ENCODE results near the gene PRRG4. TPM values are rescaled to one million over a fixed set of nuclear protein-coding genes. Genes with fewer than 3 reads are reported as not detected.
A peak's percentile ranks its signal among the peaks of the same experiment; 100 is the strongest.

The PRRG4 gene
- polyA plus RNA-seq, 1 experiment, result not detected

DNA sequence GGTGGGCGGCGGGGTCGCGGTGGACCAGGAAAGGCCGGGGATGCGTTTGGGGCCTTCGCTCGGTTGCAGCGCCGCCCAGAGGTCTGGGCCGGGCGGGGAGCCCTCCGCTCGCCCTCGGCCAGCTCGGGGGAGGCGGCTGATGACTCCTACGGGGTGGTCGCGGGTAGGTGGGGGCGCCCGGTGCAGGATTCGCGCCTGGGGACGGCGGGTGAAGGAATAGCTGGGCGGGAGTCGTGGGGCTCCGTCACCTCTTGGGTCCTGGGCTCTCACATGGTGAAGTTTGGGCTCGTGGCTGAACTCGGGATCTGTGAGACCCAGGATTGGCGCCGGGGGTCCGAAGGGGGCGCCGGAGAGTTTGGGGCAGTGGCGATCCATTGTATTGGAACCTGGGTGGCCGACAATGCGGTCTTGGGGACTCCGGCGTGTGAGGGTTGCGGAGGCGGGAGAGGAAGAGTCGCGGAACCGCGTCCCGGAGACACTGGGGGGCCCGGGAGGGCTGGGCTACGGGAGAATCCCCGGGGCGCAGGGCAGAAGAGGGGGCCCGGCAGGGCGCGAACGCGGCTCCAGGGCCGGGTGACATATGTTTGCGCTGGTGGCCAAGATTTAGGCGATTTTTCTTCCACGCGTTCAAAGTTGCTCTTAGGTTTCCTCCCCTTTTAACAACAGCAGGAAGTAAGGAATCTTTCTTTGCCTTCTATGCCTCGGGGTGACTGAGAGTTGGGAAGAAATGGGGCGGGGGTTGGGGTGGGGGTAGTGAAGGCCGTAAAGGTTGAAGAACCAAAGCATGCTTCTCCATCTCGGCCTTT is 63.8 kb downstream of the PRRG4 start:
- no peaks in the 10 kb centered on the region for H3K27me3 ChIP-seq (ENCODE audit: control insufficient read depth, insufficient read depth, low read length)
- POLR2A ChIA-PET, result interaction anchor here (0.6 kb wide), 1 partner anchor 13 kb away, joined by 4 read pairs; no protein-coding TSS in a partner anchor
- CTCF ChIA-PET, result interaction anchor here (0.7 to 2.2 kb wide), 3 partner anchors 26 to 215 kb away, joined by 3 to 7 read pairs (median 3); no protein-coding TSS in a partner anchor
- H3K36me3 ChIP-seq (ENCODE audit: control insufficient read depth, insufficient read depth, low read length), result no peaks in the 10 kb centered on the region; the same call in 1 of the 2 replicates
- no peak for DNase-seq (ENCODE audit: low read depth)
- TF ChIP-seq, protein P1, sequence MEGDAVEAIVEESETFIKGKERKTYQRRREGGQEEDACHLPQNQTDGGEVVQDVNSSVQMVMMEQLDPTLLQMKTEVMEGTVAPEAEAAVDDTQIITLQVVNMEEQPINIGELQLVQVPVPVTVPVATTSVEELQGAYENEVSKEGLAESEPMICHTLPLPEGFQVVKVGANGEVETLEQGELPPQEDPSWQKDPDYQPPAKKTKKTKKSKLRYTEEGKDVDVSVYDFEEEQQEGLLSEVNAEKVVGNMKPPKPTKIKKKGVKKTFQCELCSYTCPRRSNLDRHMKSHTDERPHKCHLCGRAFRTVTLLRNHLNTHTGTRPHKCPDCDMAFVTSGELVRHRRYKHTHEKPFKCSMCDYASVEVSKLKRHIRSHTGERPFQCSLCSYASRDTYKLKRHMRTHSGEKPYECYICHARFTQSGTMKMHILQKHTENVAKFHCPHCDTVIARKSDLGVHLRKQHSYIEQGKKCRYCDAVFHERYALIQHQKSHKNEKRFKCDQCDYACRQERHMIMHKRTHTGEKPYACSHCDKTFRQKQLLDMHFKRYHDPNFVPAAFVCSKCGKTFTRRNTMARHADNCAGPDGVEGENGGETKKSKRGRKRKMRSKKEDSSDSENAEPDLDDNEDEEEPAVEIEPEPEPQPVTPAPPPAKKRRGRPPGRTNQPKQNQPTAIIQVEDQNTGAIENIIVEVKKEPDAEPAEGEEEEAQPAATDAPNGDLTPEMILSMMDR (IDR thresholded peaks at IDR 0.05; ENCODE audit: insufficient read depth, low read depth, low read length), result peak; percentile 52
- H3K4me3 ChIP-seq (ENCODE audit: low read depth, low read length), result peak overlapping the region; percentile 72

DNA sequence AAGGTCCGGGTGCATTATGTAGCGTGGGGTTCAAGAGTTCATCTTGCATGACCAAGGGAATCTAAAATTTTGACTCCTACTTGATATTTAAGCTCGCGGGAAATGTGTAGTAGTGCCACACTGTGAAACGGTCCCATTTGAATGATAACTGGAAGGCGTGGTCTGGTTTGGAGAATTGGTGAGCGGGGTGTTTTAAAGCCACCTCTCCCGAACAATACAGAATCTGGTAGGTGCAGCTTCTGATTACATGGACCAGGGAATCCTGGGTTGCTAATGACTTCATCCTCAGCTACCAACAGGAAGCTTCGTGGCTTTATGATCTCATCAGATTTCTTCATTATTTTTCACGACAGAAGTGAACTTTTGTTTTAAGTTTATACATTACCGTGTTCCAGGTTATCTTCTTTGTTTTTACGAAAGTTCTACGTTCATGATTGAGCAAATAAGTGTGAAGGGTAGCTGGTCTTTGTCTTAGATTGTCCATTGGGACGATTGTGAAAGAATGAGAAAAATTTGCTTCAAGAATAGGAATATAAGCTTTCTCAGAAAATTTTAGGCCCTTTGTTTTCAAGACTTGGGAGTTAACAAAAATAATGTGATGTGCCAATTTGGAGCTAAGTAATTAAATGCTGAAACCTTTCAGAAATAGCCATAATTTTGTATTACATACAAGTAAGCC is 64.6 kb downstream of the PRRG4 start:
- Histone ChIP-seq H3K36me3 (ENCODE audit: control insufficient read depth, insufficient read depth, low read length) (no peaks in the 10 kb centered on the region; the same call in 1 of the 2 replicates), H3K27me3 (ENCODE audit: control insufficient read depth, insufficient read depth, low read length) (no peaks in the 10 kb centered on the region), H3K4me3 (ENCODE audit: low read depth, low read length) (peak overlapping the region; percentile 72)
- ChIA-PET POLR2A (interaction anchor here (0.6 kb wide), 1 partner anchor 14 kb away, joined by 4 read pairs; no protein-coding TSS in a partner anchor), CTCF (interaction anchor here (0.8 to 2.2 kb wide), 3 partner anchors 11 to 174 kb away, joined by 3 to 7 read pairs (median 3); no protein-coding TSS in a partner anchor)
- DNase-seq (ENCODE audit: low read depth), result peak; percentile 35
- TF ChIP-seq, protein P1 (IDR thresholded peaks at IDR 0.05; ENCODE audit: insufficient read depth, low read depth, low read length), result no peak

DNA sequence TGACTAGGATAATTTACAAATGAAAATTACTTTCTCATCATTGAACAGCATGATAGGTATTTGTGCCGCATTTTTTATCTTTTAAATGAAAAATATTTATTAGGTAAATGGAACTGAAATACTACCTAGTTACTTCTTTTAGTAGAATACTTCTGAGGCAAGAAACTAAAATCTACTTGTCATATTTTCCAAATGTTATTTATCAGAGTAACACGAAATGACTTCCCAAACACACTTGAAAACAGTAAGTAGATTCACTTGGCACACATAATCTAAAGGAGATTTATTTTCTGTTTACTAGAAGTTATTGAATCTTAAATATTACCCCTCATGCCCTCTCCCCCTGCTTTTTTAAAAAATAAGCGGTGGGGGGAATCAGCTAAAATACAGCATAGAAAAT is 65.2 kb downstream of the PRRG4 start:
- no peaks in the 10 kb centered on the region; the same call in 1 of the 2 replicates for H3K36me3 ChIP-seq (ENCODE audit: control insufficient read depth, insufficient read depth, low read length)
- ChIA-PET CTCF (interaction anchor here (0.5 to 2.2 kb wide), 4 partner anchors 12 to 1385 kb away, joined by 3 to 7 read pairs (median 3); no protein-coding TSS in a partner anchor), POLR2A (no interaction called here)
- no peak overlapping the region; the same call in 1 of the 2 replicates for H3K4me3 ChIP-seq (ENCODE audit: low read depth, low read length)
- DNase-seq (ENCODE audit: low read depth), result no peak
- no peaks in the 10 kb centered on the region for H3K27me3 ChIP-seq (ENCODE audit: control insufficient read depth, insufficient read depth, low read length)
- TF ChIP-seq, protein P1 (IDR thresholded peaks at IDR 0.05; ENCODE audit: insufficient read depth, low read depth, low read length), result no peak

DNA sequence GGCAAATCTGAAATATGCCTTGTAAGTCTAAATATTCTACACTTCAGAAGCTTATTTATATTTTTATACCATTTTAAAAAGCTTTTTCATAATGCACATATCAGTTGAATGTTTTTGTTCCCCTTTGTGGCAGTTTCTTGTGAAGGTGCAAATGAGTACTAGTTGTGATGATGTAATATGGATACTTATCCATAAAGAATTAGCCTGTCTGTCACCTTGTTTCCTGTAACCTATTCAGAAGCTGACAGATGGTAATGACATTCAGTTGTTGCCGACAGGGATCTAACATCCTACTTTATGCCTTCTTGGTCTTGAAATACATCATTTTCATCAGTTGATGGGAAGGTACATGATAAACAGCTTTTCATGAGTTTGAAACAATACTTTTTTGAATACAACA is 65.7 kb downstream of the PRRG4 start:
- no peak overlapping the region for H3K4me3 ChIP-seq (ENCODE audit: low read depth, low read length)
- H3K27me3 ChIP-seq (ENCODE audit: control insufficient read depth, insufficient read depth, low read length), result no peaks in the 10 kb centered on the region
- CTCF ChIA-PET, result interaction anchor here (0.5 to 1.1 kb wide), 2 partner anchors 13 to 1385 kb away, joined by 3 read pairs; no protein-coding TSS in a partner anchor
- no peaks in the 10 kb centered on the region; the same call in 1 of the 2 replicates for H3K36me3 ChIP-seq (ENCODE audit: control insufficient read depth, insufficient read depth, low read length)
- POLR2A ChIA-PET, result interaction anchor here (0.6 kb wide), 1 partner anchor 159 kb away, joined by 13 read pairs; no protein-coding TSS in a partner anchor
- no peak for DNase-seq (ENCODE audit: low read depth)
- TF ChIP-seq, protein P1 (IDR thresholded peaks at IDR 0.05; ENCODE audit: insufficient read depth, low read depth, low read length), result no peak

DNA sequence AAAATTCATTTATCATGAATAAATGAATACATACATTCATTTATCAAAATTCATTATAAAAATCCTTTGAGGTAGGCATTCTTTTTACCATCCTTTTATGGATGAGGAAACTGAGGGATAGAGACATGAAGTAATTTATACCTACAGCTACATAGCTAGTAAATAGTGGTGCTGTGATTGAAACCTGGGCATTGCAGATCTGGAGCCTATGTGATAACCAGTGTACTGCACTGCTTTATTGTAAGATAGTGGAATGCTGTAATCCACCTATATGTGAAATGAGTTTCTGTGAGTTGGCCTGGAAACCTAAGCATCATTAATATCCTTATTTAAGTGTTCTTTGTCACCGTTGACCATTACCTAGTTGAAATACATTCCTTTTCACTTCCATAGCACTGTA is 67.4 kb downstream of the PRRG4 start:
- Histone ChIP-seq H3K4me3 (ENCODE audit: low read depth, low read length) (no peak overlapping the region), H3K36me3 (ENCODE audit: control insufficient read depth, insufficient read depth, low read length) (peaks cover 2% of the 10 kb centered on the region), H3K27me3 (ENCODE audit: control insufficient read depth, insufficient read depth, low read length) (no peaks in the 10 kb centered on the region)
- POLR2A ChIA-PET, result no interaction called here
- TF ChIP-seq, protein P1 (IDR thresholded peaks at IDR 0.05; ENCODE audit: insufficient read depth, low read depth, low read length), result no peak
- CTCF ChIA-PET, result interaction anchor here (1.0 kb wide), 1 partner anchor 8 kb away, joined by 3 read pairs; no protein-coding TSS in a partner anchor
- no peak for DNase-seq (ENCODE audit: low read depth)
